Daoy (cell line): ENCODE results near the gene POLR1B. TPM values are rescaled to one million over a fixed set of nuclear protein-coding genes. Genes with fewer than 3 reads are reported as not detected.
"Not testable (repeated sequence)": the region's sequence is repeated elsewhere in the genome, so short reads cannot be mapped to it uniquely, and the experiment has no call there.

Experiments
- DNase-seq: peaks from one replicate; pipeline ENCODE4 v3.0.0-alpha.2; 2015; ENCODE audit warnings: low read depth
- total RNA-seq: library from RNA; depleted of rRNA; stranded (reverse); fragments of >200 nt; shearing (Covaris generic); gene quantifications from 2 replicates; pipeline ENCODE4 v1.2.3, GENCODE V29; 2014

POLR1B gene
- total RNA-seq, 1 experiment from 2014 or later, result 26.3 TPM

DNA sequence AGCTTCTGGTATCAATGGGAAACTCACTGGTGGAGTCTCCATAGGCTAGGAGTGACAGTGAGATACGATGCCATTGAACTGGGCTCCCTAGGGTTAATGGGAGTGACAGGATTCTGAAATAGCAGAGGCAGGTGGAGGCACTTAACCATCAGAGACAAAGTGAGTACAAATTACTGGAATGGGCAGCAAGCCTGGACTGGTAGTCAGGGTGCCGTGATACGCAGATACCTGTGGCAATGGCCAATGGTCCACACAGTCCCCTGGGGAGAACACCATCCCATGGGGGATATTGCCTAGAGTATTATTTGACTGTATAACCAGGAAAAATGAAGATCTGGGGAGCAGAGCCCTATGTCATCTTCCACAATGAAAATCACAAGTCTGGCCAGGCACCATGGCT is 59.5 kb downstream of the POLR1B start:
- DNase-seq, result no peak

DNA sequence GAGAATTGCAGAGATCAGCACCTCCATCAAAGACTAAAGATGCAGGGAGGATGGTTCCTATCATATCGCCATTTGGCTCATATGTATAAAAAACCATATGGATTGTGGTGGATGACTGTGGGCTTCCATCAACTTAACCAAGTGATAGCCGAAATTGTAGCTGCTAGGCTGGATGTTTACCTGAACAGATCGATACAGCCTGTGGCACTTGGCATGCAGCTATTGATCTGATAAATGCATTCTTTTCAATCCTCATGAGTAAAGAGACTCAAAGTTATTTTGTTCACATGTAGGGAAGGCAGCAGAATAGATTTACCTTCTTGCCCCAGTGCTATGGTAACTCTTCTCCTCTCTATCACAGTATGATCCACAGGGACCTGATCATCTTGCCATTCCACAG is 60.7 kb downstream of the POLR1B start:
- DNase-seq, result no peak

DNA sequence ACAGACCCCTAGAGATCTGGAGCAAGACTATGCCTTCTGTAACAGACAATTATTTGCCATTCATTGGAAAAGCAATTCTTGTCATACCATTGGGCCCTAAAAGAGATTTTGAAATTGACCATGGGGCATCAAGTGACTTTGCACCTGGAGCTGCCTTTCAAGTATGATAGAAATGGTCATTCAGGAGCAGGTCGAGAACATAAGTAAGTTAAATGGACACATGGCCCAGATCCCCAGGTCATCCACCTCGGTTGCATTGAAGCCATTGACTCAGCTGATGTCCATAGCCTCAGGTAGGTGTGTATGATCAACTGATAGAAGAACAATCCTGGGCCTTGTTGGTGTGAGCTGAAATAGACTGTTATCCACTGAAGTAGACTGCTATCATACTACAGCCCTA is 61.5 kb downstream of the POLR1B start:
- no peak for DNase-seq

DNA sequence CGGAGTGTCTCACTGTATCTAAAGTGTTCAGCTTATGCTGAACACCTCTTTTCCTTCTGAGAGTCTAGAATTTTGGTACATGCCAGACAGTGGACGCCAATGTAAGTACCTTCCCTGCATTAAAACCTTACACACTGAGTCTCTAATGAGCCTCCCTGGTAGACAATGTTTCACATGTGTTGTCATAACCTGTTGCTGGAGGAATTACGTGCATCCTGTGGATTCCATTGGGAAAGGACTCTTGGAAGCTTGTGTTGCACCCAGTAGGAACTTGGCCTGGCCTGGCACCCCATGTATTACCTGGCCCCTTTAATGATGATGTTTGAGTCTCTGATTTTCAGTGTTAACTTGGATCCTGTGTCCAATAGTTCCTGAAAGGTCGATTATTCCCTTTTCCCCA is 62.7 kb downstream of the POLR1B start:
- no peak for DNase-seq

DNA sequence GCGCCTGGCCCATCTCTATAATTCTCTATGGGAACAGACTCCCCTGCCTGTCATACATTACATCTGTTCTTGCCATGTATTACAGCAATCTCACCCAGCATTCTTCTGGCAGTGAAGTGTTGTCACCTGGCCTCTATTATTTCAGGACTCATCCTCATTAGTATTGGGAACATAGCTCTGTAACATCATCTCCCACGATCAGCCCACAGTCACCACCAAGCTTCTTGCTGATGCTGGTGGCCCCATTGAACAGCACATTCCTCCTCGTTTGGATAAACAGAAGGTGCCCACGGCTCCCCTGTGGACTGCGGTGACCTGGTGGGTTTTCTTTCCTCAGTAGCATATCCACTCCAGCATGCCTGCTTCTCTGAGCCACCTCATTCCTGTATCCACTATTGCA is 63.7 kb downstream of the POLR1B start:
- DNase-seq, result no peak

DNA sequence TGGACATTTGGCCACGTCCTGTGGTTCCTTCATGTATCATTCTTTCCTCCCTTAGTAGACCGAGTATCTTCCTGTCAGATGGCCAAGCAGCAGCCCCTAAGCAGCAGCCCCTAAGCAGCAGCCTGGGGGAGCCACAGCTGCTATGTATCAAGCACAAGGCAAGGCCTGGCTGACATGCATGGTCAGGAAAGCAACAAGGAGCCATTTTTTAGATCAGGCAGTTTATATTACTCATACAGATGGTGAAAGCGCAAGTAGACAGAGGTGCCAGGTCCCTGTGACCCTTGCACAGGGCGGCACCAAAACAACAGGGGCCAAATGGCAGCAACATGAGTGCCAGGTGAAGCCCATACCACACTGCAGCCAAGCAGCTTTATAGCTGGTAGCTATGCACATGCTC is 64.3 kb downstream of the POLR1B start:
- DNase-seq, result no peak

DNA sequence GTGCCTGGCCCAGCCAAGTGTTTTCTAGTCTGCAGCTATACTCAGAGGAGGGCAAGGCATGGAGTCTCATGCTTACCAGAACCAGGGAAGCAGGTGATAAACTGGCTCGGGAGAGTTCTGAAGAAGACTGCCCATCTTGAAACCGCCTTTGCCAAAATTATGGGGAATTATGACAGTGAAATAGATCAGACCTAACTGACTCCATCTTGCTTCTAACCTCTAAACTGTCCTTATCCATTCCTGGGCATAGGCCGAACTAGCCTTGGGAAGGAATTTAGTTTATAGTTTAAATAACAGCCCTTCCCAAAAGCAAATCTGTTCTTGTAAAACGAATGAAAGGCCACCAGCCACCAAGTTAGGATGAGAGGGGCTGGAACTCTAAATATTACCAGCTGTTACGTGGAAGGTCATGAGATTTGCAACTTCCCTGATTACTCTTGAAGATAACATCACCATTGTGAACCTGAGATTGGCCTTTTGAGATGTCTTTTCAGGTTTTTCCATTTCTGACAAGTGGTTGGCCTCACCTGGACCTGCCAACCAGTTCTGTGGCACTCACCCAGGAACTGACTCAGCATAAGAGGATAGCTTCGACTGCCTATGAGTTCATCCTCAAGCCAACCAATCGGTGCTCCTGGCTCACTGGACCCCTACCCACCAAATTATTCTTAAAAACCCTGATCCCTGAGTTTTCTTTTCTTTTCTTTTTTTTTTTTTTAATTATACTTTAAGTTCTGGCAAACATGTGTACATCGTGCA is 65.6 kb downstream of the POLR1B start:
- no peak for DNase-seq

DNA sequence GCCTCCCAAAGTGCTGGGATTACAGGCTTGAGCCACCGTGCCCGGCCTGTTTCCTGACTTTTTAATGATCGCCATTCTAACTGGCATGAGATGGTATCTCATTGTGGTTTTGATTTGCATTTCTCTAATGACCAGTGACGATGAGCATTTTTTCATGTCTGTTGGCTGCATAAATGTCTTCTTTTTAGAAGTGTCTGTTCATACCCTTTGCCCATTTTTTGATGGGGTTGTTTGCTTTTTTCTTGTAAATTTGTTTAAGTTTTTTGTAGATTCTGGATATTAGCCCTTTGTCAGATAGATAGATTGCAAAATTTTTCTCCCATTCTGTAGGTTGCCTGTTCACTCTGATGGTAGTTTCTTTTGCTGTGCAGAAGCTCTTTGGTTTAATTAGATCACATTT is 67.1 kb downstream of the POLR1B start:
- DNase-seq, result not testable (repeated sequence)

DNA sequence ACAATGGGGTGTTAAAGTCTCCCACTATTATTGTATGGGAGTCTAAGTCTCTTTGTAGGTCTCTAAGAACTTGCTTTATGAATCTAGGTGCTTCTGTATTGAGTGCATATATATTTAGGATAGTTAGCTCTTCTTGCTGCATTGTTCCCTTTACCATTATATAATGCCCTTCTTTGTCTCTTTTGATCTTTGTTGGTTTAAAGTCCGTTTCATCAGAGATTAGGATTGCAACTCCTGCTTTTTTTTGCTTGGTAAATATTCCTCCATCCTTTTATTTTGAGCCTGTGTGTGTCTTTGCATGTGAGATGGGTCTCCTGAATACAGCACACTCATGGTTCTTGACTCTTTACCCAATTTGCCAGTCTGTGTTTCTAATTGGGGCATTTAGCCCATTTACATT is 70.0 kb downstream of the POLR1B start:
- DNase-seq, result not testable (repeated sequence)

DNA sequence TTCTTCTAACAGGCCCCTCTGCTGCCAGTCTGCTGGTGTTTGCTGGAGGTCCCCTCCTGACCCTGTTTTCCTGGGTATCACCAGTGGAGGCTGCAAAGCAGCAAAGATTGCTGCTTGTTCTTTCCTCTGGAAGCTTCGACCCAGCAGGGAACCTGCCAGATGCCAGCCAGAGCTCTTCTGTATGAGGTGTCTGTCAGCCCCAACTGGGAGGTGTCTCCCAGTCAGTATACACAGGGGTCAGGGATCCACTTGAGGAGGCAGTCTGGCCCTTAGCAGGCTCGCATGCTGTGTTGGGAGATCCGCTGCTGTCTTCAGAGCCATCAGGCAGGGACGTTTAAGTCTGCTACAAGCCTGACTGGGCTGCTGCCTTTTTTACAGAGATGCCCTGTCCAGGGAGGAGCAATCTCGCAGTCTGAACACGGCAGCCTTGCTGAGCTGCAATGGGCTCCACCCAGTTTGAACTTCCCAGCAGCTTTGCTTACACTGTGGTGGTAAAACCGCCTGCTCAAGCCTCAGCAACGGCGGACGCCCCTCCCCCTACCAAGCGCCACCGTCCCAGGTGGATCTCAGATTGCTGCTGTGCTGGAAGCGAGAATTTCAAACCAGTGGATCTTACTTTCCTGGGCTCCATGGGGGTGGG is 72.1 kb downstream of the POLR1B start:
- DNase-seq, result no peak

DNA sequence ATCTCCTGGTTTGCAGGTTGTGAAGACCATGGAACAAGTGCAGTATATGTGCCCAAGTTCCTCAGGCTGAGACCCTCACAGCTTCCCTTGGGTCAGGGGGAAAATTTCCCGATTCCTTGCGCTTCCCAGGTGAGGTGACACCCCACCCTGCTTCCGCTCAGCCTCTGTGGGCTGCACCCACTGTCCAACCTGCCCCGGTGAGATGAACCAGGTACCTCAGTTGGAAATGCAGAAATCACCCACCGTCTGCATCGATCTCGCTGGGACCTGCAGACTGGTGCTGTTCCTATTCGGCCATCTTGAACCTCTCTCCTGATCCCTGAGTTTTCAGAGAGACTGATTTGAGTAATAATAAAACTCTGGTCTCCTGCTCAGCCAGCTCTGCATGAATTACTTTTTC is 72.8 kb downstream of the POLR1B start:
- no peak for DNase-seq

DNA sequence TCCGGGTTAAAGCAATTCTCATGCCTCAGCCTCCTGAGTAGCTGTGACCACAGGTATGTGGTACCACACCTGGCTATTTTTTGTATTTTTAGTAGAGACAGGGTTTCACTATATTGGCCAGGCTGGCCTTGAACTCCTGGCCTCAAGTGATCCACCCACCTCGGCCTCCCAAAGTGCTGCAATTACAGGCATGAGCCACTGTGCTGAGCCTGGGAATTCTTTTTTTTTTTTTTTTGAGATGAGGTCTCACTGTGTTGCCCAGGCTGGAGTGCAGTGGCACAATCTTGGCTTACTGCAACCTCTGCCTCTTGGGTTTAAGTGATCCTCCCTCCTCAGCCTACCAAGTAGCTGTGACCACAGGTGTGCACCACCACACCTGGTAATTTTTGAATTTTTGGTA is 73.5 kb downstream of the POLR1B start:
- not testable (repeated sequence) for DNase-seq

DNA sequence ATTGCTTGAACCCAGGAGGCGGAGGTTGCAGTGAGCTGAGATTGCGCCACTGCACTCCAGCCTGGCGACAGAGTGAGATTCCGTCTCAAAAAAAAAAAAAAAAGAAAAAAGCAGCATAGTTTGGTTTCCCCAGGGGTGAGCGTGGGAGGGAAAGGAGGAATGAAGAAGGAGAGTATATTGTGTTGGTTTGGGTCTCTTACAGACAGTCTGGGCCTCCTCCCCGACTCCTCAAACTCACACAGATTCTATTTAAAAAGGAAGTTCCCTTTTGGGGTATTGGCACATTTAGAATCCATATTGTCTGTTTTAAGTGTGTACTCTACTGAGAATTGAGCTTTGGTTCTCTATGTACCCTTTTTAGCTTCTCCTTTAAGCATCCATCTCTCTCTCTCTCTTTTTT is 76.1 kb downstream of the POLR1B start:
- no peak for DNase-seq

DNA sequence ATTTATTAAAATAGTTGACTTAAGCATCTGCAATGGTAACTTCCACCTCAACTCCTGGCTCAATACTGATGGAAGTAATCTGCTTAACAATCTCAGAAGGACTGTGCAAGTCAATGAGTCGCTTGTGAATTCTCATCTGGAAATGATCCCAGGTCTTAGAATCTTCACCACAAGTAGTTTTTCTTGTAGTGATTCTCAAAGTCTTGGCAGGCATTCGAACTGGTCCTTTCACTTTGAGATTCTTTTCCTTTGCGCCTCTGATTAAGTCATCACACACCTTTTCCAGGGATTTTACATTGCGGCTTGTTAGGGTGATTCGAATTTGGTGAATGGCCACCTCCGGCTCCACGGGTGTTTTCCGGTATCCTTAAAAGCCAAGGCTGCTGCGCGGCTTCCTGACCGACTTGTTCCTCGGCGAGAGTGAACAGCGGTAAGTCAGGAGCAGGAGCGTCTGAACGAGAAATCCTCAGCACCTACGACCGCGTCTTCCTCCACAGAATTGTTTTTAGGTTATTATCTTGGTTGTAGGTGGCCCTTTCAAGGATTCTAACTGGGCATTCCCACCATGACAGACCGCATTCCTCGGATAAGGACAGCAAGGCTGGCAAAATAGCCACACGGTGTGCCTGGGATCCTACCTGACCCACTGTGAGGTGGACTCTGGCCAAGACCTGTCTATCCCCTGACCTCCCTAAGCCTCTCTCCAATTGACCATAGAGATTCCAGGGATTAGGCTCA is 79.7 kb downstream of the POLR1B start:
- peak; percentile 55 for DNase-seq

DNA sequence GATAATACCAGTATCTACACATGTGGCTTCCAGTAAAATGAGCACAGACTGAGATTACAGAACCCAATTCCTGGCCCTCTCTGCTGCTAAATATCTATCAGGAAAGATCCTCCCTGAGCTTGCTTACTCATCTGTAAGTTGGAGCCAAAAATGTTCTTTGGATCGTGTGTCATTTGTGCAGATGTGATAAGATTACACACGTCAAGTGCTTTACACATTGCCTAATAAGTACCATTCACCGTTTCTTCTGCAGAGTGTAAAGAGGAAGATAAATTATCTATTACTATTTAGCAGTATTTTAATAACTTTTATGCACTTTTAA is 80.2 kb downstream of the POLR1B start:
- peak; percentile 77 for DNase-seq

DNA sequence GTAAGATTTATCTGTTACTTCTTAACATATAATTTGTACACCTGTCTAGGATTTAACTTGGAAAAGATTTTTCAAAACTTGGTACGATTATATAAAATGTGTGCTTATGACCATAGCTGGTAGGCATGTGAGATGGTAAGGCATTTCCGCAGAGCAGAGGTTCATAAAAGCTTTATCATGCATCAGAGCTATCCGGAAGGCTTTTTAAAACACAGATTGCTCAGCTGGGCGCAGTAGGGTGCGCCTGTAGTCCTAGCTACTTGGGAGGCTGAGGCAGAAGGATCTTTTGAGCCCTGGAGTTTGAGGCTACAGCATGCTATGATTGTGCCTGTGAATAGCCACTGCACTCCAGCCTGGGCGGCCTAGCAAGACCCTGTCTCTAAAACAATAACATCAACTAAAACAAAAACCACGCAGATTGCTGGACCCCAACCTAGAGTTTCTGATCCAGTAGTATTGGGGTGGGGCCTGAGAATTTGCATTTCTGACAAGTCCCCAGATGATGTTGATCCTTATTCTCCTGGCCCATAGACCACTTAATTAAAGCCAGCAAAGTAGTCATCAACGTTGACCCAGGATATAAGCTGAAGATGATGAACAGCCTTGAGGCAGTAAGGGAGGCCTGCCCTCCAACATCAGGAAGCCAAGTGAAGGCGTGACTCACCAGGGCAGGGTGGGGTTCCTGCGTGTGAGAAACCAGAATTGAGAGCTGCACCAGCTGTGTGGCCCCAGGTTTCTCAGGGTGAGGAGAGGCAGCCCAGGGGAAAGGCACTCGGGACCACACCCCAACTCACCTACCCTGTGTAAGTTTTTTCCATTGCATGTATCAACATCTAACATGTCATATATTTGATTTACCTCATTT is 81.9 kb downstream of the POLR1B start:
- DNase-seq, result peak; percentile 96

DNA sequence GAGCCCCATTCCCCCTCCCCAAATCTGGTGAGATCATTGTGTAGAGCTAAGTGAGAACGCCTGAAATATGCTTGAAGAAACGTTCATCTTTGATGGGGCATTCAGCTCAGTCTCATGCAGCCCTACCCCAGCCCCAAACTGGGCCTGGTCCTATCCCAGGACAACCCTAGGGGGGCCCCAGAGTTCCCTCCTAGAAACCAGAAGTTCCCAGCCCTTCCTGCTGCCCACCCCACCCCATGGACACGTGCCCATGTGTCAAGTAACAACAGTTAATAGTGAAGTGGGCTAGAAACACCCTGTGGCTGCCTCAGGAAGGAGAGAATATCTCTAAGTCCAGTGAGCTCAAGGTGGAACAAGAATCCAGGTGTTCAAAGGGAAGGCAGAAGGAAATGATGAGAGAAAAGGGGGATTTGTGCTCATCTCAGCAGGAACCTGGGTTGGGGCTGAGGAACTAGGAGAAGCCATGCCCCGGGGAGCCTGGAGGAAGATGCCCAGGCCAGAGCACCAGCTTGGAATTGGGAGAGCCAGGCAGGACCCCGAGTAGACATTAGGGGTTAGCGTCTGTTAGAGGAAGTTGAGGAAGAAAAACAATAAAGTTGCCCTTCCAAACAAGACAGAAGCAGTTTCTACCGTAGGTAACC is 83.3 kb downstream of the POLR1B start:
- no peak for DNase-seq

DNA sequence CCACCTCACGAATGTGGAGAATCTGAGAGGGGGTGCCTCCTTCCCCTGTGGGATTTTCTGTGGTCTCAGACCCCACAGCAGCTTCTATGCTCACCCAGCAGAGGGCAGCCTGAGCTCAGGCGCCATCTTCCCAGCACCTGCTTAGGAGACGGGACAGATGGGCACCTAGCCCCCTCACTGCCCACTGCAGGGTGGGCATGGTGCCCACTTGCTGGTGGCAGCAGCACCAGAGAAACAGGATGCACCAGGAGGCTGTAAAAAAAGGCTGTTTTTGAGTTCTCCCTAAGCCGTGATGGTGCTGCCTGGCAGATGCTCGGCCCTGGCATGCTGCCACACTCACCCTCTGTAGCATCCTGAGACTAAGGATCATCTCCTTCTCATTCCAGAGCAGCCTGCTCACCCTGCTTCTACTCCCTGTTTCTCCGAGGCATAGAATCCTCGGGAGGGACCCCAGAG is 84.4 kb downstream of the POLR1B start:
- DNase-seq, result peak; percentile 82
